Uterus (tissue), 4 donors: ENCODE measurements around the gene SRC. TPM values are rescaled to one million over a fixed set of nuclear protein-coding genes. Genes with fewer than 3 reads are reported as not detected.

Experiments used
- DNase-seq, 2 donors: peaks; one replicate each; pipeline ENCODE4 v3.0.0-alpha.2; 2019 to 2020
- H3K27ac ChIP-seq, 2 donors: fragments of 200-600 bp; sonication (generic); 1 replicate in 1 of 2; 2 replicates in 1 of 2; pipeline ENCODE4 v1.5.1; 2016 to 2018
- H3K27me3 ChIP-seq, 2 donors: fragments of 200-600 bp; sonication (generic); one replicate each; pipeline ENCODE4 v1.5.1; 2018 to 2019; ENCODE audit warnings: control low read depth in 1 of 2
- H3K36me3 ChIP-seq, 2 donors: fragments of 200-600 bp; sonication (generic); one replicate each; pipeline ENCODE4 v1.5.1; 2019; ENCODE audit warnings: control low read depth in 1 of 2
- H3K4me1 ChIP-seq, 2 donors: fragments of 200-600 bp; sonication (generic); one replicate each; pipeline ENCODE4 v1.5.1; 2018 to 2019; ENCODE audit warnings: control low read depth in 1 of 2
- H3K4me3 ChIP-seq, 2 donors: fragments of 200-600 bp; sonication (generic); 1 replicate in 1 of 2; 2 replicates in 1 of 2; pipeline ENCODE4 v1.5.1; 2018 to 2019; ENCODE audit warnings: mild to moderate bottlenecking in 1 of 2
- H3K9me3 ChIP-seq, 2 donors: fragments of 200-600 bp; sonication (generic); one replicate each; pipeline ENCODE4 v1.5.1; 2019; ENCODE audit warnings: control low read depth in 1 of 2
- POLR2A ChIP-seq, 2 donors: fragments of 450-650 bp; IDR thresholded peaks; one replicate each; pipeline ENCODE4 v1.6.1; 2016; ENCODE audit warnings: antibody characterized with exemption in 2 of 2, mild to moderate bottlenecking in 1 of 2, moderate library complexity in 1 of 2
- intact Hi-C: fragments of 100-400 bp; cut with DNase I; formaldehyde crosslinking; loops from one replicate; pipeline ENCODE4 v1.15.1; 2023; ENCODE audit warnings: low total_unique reads
- total RNA-seq, 4 donors: library from RNA; depleted of rRNA in 3 of 4; stranded (reverse); fragments of >200 nt in 3 of 4; gene quantifications; one replicate each; pipeline versions ENCODE4 v1.1.0 to v1.2.4, GENCODE V29; 2014 to 2023
- TF ChIP-seq, protein P1 (sequence below), 4 experiments: fragments of 200-600 bp in 2 of 4; fragments of 450-650 bp in 2 of 4; sonication (generic) in 2 of 4; IDR thresholded peaks; one replicate each; pipeline ENCODE4 v1.5.1; 2016 to 2019; ENCODE audit warnings: antibody characterized with exemption in 4 of 4, mild to moderate bottlenecking in 2 of 4, moderate library complexity in 1 of 4
- donor health status: DM: yes; HTN: yes; CAD: no.

The SRC gene
- total RNA-seq, 4 donors from 2014 or later: 25.0 to 110 (median 34.1) TPM

- Histone ChIP-seq H3K27me3 (no peaks in the 10 kb centered on the region), H3K4me1 (no peaks in the 10 kb centered on the region), H3K9me3 (no peaks in the 10 kb centered on the region), H3K36me3 (no peaks in the 10 kb centered on the region), H3K4me3 (no peak overlapping the region), H3K27ac (peak overlapping the region; percentile 91 to 93)
- TF ChIP-seq POLR2A (IDR thresholded peaks at IDR 0.05): no peak
- TF ChIP-seq, protein P1, sequence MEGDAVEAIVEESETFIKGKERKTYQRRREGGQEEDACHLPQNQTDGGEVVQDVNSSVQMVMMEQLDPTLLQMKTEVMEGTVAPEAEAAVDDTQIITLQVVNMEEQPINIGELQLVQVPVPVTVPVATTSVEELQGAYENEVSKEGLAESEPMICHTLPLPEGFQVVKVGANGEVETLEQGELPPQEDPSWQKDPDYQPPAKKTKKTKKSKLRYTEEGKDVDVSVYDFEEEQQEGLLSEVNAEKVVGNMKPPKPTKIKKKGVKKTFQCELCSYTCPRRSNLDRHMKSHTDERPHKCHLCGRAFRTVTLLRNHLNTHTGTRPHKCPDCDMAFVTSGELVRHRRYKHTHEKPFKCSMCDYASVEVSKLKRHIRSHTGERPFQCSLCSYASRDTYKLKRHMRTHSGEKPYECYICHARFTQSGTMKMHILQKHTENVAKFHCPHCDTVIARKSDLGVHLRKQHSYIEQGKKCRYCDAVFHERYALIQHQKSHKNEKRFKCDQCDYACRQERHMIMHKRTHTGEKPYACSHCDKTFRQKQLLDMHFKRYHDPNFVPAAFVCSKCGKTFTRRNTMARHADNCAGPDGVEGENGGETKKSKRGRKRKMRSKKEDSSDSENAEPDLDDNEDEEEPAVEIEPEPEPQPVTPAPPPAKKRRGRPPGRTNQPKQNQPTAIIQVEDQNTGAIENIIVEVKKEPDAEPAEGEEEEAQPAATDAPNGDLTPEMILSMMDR (IDR thresholded peaks at IDR 0.05): no peak
- intact Hi-C loops: no loop called here
- DNase-seq: no peak
These were observed 1.2 kb upstream of the SRC start for GRCh38 chr20:37344506-37345338.

DNA sequence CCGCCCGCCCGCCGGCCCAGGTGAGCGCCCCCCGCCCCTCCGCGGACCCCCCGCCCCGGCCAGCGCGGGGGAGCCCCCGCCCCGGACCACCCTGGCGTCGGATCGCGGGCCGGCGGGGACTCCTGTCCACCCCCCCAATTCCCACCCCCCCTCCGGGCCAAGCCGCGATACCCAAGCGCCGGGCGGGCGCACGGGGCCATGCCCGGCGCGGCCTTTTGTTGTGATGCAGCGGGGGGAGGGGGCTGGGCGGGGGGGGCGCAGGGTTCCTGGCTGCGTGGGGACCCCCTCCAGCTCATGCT, 245 bp downstream of the SRC start:
- no peaks in the 10 kb centered on the region for H3K4me1 ChIP-seq
- H3K36me3 ChIP-seq: no peaks in the 10 kb centered on the region
- no peak for DNase-seq
- H3K27me3 ChIP-seq: no peaks in the 10 kb centered on the region
- TF ChIP-seq, protein P1 (IDR thresholded peaks at IDR 0.05): no peak
- TF ChIP-seq POLR2A (IDR thresholded peaks at IDR 0.05): no peak
- peak overlapping the region; percentile 91 to 93 for H3K27ac ChIP-seq
- H3K4me3 ChIP-seq: peak overlapping the region; percentile 53 to 60
- no peaks in the 10 kb centered on the region for H3K9me3 ChIP-seq
- intact Hi-C loops: no loop called here

- Histone ChIP-seq H3K9me3 (no peaks in the 10 kb centered on the region), H3K4me1 (no peaks in the 10 kb centered on the region), H3K27ac (peak overlapping the region; percentile 91 to 93), H3K4me3 (peak overlapping the region; percentile 53 to 60), H3K36me3 (no peaks in the 10 kb centered on the region), H3K27me3 (no peaks in the 10 kb centered on the region)
- intact Hi-C loops: no loop called here
- no peak for TF ChIP-seq POLR2A (IDR thresholded peaks at IDR 0.05)
- TF ChIP-seq, protein P1 (IDR thresholded peaks at IDR 0.05): peak in 1 of 4 experiments; percentile 6
- peak in 1 of 2 donors; percentile 38 for DNase-seq
These were observed 801 bp downstream of the SRC start for GRCh38 chr20:37346535-37347346.

GRCh38 chr20:37347347-37347823, 1.4 kb downstream of the SRC start:
- no peak for TF ChIP-seq POLR2A (IDR thresholded peaks at IDR 0.05)
- TF ChIP-seq, protein P1 (IDR thresholded peaks at IDR 0.05): no peak
- DNase-seq: no peak
- Histone ChIP-seq H3K4me3 (peak overlapping the region; percentile 53 to 60), H3K27ac (peak overlapping the region; percentile 91 to 93), H3K27me3 (no peaks in the 10 kb centered on the region), H3K36me3 (no peaks in the 10 kb centered on the region), H3K4me1 (no peaks in the 10 kb centered on the region), H3K9me3 (no peaks in the 10 kb centered on the region)
- intact Hi-C loops: no loop called here
